OCI-LY1 (cell line): ENCODE data around the gene DCUN1D2.

Source experiments
- CTCF ChIP-seq: fragments of 200-600 bp; sonication (generic), shearing (Covaris generic); IDR thresholded peaks from 2 replicates; pipeline ENCODE4 v1.5.1; 2017; ENCODE audit warnings: mild to moderate bottlenecking, antibody characterized with exemption, low read length, moderate library complexity, mixed read lengths
- EZH2 ChIP-seq: fragments of 200-600 bp; sonication (generic), shearing (Covaris generic); IDR thresholded peaks from 2 replicates; pipeline ENCODE4 v1.8.0; 2017; ENCODE audit warnings: borderline replicate concordance, mixed run types, mild to moderate bottlenecking, antibody characterized with exemption, low read length, moderate library complexity, mixed read lengths

GRCh38 chr13:113417008-113417751, 73.3 kb downstream of the DCUN1D2 start:
- no peak for TF ChIP-seq CTCF
- TF ChIP-seq EZH2, result no peak
